HG03460 (cell line): ENCODE data around the gene PLEKHA7.
"Not testable (repeated sequence)": the region's sequence is repeated elsewhere in the genome, so short reads cannot be mapped to it uniquely, and the experiment has no call there.

Experiments
- ATAC-seq: cut with Tn5 transposase; IDR thresholded peaks from one replicate; pipeline ENCODE4 v1.9.1; 2021; ENCODE audit not compliant: unreplicated experiment

Gene PLEKHA7

DNA sequence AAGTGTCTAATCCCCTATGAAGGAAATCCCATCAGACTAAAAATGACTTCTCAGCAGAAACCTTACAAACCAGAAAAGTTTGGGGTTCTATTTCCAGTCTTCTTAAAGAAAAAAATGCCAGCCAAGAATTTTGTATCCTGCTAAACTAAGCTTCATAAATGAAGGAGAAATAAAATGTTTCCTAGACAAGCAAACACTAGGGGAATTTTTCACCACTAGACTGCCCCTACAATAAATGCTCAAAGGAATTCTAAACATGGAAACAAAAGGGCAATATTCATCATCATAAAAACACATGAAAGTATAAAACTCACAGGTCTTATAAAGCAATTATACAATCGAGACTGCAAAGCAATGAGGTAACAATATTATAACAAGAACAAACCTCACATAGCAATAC is 124.3 kb downstream of the PLEKHA7 start:
- no peak for ATAC-seq

DNA sequence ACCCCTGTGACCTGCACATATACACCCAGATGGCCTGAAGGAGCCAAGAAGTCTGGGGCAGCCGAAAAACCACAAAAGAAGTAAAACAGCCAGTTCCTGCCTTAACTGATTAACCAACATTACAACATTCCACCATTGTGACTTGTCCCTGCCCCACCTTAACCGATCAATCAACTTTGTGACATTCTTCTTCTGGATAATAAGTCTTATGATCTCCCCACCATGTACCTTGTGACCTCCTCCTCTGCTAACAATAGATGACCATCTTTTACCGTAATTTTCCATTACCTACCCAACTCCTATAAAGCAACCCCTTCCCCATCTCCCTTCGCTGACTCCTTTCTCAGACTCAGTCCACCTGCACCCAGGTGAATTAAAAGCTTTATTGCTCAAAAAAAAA is 125.2 kb downstream of the PLEKHA7 start:
- ATAC-seq, result not testable (repeated sequence)

DNA sequence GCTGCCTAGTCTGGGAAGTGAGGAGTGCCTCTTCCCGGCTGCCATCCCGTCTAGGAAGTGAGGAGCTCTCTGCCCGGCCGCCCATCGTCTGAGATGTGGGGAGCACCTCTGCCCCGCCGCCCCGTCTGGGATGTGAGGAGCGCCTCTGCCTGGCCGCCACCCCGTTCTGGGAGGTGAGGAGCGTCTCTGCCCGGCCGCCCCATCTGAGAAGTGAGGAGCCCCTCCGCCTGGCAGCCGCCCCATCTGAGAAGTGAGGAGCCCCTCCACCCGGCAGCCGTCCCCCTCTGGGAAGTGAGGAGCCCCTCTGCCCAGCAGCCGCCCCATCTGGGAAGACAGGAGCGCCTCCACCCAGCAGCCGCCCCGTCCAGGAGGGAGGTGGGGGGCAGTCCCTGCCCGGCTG is 126.3 kb downstream of the PLEKHA7 start:
- ATAC-seq, result not testable (repeated sequence)

GRCh38 chr11:16883174-16883573 is 131.0 kb downstream of the PLEKHA7 start:
- no peak for ATAC-seq

- no peak for ATAC-seq
Measured at GRCh38 chr11:16881766-16882165, 132.4 kb downstream of the PLEKHA7 start.

GRCh38 chr11:16881074-16881709 is 133.0 kb downstream of the PLEKHA7 start:
- no peak for ATAC-seq

- no peak for ATAC-seq
Measured at GRCh38 chr11:16880184-16880801, 133.9 kb downstream of the PLEKHA7 start.

DNA sequence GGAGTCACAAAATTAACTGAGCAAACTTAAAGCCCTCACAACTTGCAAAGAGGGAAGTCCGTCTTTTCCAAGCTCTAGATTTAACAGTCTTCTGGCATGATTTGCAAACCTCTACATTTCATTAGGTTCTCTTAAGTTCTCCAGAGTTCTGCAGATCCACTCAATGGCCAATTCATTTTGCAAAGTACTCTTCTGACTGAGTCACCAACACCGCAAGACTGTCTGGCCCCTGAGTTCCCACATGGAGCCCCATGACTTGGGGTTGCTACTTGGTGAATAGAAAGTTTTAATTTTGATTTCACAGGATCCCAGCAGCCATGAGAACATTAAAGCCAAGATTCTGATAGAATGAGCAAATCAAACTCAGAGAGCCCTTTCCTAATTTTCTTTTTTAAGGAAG is 134.5 kb downstream of the PLEKHA7 start:
- no peak for ATAC-seq

- ATAC-seq, result no peak
Measured at GRCh38 chr11:16876837-16877236, 137.4 kb downstream of the PLEKHA7 start.

DNA sequence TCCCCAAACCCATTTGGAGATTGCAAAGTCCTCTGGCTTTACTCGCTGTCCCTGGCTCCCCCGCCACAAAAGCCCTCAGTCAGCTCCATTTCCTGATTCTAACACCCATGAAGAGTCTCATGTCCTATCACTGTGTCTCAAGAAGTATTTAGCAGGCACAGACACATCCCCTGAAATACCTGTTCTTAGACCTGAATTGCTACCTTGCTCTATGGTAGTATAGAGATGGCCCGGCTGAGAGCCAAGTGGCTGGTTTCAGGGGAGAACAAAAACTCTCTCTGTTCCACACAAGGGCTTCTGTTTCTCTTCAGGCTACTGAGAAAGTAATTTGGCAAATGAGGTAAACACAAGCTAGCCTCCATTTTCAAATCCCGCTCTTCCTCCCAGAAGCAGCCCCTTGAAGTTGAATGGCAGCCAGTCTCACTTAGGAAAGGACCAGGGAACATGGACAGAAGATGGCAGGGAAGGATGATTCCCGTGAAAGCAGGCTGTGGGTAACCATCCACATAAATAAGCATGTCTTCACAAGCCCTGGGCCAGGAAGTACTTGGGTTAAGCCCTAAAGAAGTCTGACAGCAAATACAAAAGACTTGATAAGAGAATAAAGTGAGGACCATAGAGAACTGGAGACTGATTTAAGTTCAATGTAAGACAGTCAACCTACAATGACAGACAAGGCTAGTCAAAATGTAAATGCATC is 138.0 kb downstream of the PLEKHA7 start:
- ATAC-seq, result no peak

- no peak for ATAC-seq
Measured at GRCh38 chr11:16874275-16874975, 139.8 kb downstream of the PLEKHA7 start.

DNA sequence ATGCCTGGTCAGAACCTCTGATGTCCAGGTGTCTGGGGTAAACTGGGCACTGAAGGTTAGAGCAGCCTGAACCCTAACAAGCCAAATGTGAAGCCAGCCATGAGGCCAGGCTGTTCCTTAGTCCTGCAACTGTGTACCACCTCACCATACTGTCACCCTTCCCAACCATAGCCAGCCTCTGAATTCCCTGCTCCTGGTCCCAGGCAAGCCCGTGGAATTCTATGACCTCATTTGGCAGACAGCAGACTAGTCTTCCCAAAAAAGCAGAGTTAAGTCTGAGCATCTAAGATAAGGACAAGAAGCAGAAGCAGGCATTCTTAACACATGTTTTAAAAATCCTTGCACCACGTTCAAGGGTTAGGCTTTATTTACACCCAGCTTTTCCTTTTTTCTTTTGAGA is 140.9 kb downstream of the PLEKHA7 start:
- ATAC-seq, result no peak

DNA sequence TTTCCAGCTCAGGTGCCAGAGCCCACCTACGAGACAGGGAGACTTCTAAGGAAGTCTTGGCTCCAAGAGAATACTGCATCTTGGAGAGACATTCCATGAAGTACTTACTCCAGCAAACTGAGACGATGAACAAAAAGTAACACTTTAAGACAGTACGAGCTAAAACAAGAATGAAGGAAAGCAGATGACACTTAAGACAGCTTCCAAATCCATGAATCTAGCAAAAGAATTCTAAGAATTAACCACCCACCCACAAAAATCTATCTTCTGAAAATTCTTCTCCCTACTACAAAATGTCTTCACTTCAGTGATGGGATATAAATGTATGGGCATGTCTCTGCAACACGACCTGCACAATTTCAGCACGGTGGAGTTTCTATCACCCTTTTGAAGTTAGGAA is 142.8 kb downstream of the PLEKHA7 start:
- no peak for ATAC-seq

- ATAC-seq, result no peak
Measured at GRCh38 chr11:16867097-16867496, 147.1 kb downstream of the PLEKHA7 start.

DNA sequence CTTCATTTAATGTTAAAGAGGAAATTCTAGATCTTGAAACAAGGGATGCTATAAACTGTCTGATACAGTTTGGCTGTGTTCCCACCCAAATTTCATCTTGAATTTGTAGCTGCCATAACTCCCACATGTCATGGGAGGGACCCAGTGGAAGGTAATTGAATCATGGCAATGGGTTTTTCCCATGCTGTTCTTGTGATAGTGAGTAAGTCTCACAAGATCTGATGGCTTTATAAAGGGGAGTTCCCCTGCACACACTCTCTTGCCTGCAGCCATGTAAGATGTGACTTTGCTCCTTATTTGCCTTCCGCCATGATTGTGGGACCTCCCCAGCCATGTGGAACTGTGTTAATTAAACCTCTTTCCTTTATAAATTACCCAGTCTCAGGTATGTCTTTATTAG is 149.8 kb downstream of the PLEKHA7 start:
- ATAC-seq, result not testable (repeated sequence)

DNA sequence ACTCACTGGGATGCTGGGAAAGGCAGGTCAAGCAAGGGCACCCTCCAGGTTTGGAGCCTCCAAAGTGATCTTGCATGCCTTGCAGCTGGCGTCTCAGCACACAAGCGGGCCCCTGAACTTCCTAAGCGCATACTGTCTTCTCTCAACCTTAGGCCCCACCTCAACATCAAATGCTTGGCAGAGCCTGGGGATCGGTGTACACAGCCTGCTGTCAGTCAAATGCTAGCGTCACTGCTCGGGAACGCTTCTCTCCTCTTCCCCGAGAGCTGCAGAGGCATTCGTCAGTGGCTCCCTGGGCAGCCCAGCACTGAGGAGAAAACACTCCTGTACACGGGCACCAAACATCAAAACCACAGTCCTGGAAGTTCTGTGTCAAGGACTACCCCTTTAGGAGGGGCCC is 150.8 kb downstream of the PLEKHA7 start:
- no peak for ATAC-seq

DNA sequence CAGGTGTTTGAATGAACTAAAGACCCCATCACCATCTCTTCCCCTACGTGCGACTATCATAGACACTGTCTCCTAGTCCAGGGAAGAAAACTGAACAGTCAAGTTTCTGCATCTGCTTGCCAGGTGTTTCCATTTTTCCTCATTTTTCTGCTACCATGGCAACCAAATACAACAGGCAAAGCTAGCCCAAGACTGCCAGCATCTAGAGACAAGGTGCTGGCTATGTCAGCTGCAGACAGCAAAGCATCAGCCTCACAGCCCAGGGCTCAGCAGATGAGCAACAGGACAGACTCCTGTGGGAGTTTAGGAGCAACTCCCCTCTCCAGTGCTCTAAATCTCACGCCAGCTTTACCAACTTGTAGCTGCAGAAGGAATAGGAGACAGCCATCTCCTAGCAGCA is 151.5 kb downstream of the PLEKHA7 start:
- ATAC-seq, result no peak

DNA sequence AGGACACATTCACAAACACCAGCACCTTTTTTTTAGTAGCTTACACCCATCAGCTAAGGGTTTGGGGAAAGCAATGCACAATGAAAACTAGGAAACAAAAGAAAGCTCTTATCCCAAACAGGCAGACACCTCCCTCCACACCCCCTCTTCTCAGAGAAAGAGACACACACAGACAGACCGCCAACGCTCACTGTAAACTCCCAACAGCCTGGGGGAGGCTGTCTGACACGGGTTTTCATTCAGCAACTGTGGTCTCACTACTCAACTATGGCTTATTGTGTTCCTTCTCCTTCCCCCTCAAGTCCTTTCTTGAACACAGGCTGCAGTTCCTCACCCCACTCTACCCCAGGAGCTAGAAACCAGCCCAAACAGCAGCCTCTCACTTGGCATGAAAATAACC is 152.4 kb downstream of the PLEKHA7 start:
- ATAC-seq, result no peak

DNA sequence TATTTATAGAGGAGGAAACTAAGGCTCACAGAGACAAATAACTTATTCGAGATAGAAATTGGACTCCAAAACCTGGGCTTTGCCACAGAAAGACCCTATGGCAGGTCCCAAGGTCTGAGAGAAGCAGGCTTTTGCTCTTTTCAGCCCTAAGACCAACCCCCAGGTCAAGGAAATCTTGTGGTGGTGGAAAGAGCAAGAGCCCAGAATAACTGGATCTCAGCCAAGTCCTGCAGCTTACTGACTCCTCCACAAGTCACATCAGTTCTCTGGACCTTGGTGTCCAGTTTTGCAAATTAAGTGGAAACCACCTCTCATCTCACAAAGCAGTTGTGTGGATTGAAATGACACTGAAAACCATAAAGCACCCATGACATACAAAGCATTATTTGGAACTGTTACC is 153.6 kb downstream of the PLEKHA7 start:
- ATAC-seq, result no peak

DNA sequence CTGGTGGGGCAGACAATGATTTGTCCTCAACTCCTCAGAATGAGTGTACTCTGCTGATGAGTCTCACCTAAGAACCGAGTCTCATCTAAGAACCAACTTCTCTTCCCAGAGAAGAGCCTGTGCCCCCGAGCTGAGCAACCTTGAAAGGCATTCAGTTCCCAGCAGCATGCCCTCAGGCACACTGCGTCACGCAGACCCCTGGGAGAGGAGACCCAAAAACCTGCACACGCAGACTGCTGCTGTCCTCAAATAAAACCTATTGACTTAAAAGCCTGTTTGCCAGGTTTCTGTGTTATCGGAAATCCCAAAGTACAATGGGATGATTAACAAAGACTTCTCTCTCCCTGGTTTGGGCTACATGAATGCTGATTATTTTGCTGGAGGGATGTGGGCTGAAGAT is 154.6 kb downstream of the PLEKHA7 start:
- no peak for ATAC-seq

DNA sequence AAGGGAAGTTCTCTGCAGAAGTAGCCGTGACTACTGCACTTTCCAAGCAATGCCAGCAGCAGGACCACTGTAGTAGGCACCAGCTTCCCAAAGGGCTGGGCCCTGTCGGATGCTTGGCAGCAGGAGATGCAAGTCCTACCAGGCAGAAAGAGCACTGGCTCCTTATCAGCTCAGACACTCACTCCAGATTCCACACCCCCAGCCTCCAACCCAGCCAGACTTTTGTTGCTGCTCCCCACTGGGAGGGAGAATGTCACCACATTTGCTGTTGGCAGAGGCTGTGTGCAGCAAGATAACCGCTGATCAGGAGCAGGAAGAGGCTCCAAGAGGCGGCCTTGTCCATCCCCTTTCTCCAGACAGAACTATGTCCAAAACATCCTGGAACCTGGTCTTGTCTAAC is 157.0 kb downstream of the PLEKHA7 start:
- no peak for ATAC-seq

- no peak for ATAC-seq
Measured at GRCh38 chr11:16856022-16856471, 158.2 kb downstream of the PLEKHA7 start.
